ENCODE data around the gene TTLL6.

TTLL6 gene

GRCh38 chr17:48773245-48773644 is 43.8 kb downstream of the TTLL6 start:
- in situ Hi-C loops (cut with HindIII; ENCODE audit: low pct_ligation_motif_present, low pct_unique_long_range_greater_than_20kb, low sequenced_read_pairs) = no loop called here
- DNase-seq = no peak

GRCh38 chr17:48770954-48771353 is 46.1 kb downstream of the TTLL6 start:
- DNase-seq = no peak
- in situ Hi-C loops (cut with HindIII; ENCODE audit: low pct_ligation_motif_present, low pct_unique_long_range_greater_than_20kb, low sequenced_read_pairs) = no loop called here

GRCh38 chr17:48769009-48769675 is 47.9 kb downstream of the TTLL6 start:
- DNase-seq = no peak
- in situ Hi-C loops (cut with HindIII; ENCODE audit: low pct_ligation_motif_present, low pct_unique_long_range_greater_than_20kb, low sequenced_read_pairs) = no loop called here

GRCh38 chr17:48767263-48767774 is 49.7 kb downstream of the TTLL6 start:
- in situ Hi-C loops (cut with HindIII; ENCODE audit: low pct_ligation_motif_present, low pct_unique_long_range_greater_than_20kb, low sequenced_read_pairs) = no loop called here
- DNase-seq = peak; percentile 27

GRCh38 chr17:48761114-48761513 is 55.9 kb downstream of the TTLL6 start:
- in situ Hi-C loops (cut with HindIII; ENCODE audit: low pct_ligation_motif_present, low pct_unique_long_range_greater_than_20kb, low sequenced_read_pairs) = no loop called here
- DNase-seq = no peak

- DNase-seq = no peak
- in situ Hi-C loops (cut with HindIII; ENCODE audit: low pct_ligation_motif_present, low pct_unique_long_range_greater_than_20kb, low sequenced_read_pairs) = no loop called here
Observed at GRCh38 chr17:48760411-48760810, 56.6 kb downstream of the TTLL6 start.

GRCh38 chr17:48759288-48759687 is 57.7 kb downstream of the TTLL6 start:
- in situ Hi-C loops (cut with HindIII; ENCODE audit: low pct_ligation_motif_present, low pct_unique_long_range_greater_than_20kb, low sequenced_read_pairs) = no loop called here
- no peak for DNase-seq

GRCh38 chr17:48757524-48757961 is 59.5 kb downstream of the TTLL6 start:
- in situ Hi-C loops (cut with HindIII; ENCODE audit: low pct_ligation_motif_present, low pct_unique_long_range_greater_than_20kb, low sequenced_read_pairs) = no loop called here
- DNase-seq = peak; percentile 43

GRCh38 chr17:48756830-48757251 is 60.2 kb downstream of the TTLL6 start:
- no peak for DNase-seq
- in situ Hi-C loops (cut with HindIII; ENCODE audit: low pct_ligation_motif_present, low pct_unique_long_range_greater_than_20kb, low sequenced_read_pairs) = no loop called here

- in situ Hi-C loops (cut with HindIII; ENCODE audit: low pct_ligation_motif_present, low pct_unique_long_range_greater_than_20kb, low sequenced_read_pairs) = no loop called here
- DNase-seq = no peak
Observed at GRCh38 chr17:48755356-48755755, 61.7 kb downstream of the TTLL6 start.

GRCh38 chr17:48754500-48755261 is 62.3 kb downstream of the TTLL6 start:
- in situ Hi-C loops (cut with HindIII; ENCODE audit: low pct_ligation_motif_present, low pct_unique_long_range_greater_than_20kb, low sequenced_read_pairs) = no loop called here
- no peak for DNase-seq

GRCh38 chr17:48753794-48754499 is 63.1 kb downstream of the TTLL6 start:
- in situ Hi-C loops (cut with HindIII; ENCODE audit: low pct_ligation_motif_present, low pct_unique_long_range_greater_than_20kb, low sequenced_read_pairs) = no loop called here
- DNase-seq = peak; percentile 79

- DNase-seq = no peak
- in situ Hi-C loops (cut with HindIII; ENCODE audit: low pct_ligation_motif_present, low pct_unique_long_range_greater_than_20kb, low sequenced_read_pairs) = no loop called here
Observed at GRCh38 chr17:48752399-48753288, 64.4 kb downstream of the TTLL6 start.

- in situ Hi-C loops (cut with HindIII; ENCODE audit: low pct_ligation_motif_present, low pct_unique_long_range_greater_than_20kb, low sequenced_read_pairs) = no loop called here
- DNase-seq = no peak
Observed at GRCh38 chr17:48751733-48752398, 65.2 kb downstream of the TTLL6 start.

GRCh38 chr17:48751172-48751571 is 65.9 kb downstream of the TTLL6 start:
- DNase-seq = no peak
- in situ Hi-C loops (cut with HindIII; ENCODE audit: low pct_ligation_motif_present, low pct_unique_long_range_greater_than_20kb, low sequenced_read_pairs) = no loop called here

GRCh38 chr17:48749621-48750553 is 67.1 kb downstream of the TTLL6 start:
- no peak for DNase-seq
- in situ Hi-C loops (cut with HindIII; ENCODE audit: low pct_ligation_motif_present, low pct_unique_long_range_greater_than_20kb, low sequenced_read_pairs) = no loop called here

Data from ACHN (cell line).